DND-41 (cell line): ENCODE data around the gene IRF3.

Experiments used
- CTCF ChIP-seq: IDR thresholded peaks from 2 replicates; pipeline ENCODE4 v1.5.1; 2012; ENCODE audit warnings: borderline replicate concordance, low read length, moderate library complexity, mild to moderate bottlenecking; ENCODE audit not compliant: poor library complexity, severe bottlenecking; ENCODE audit errors: extremely low read depth
- EZH2 ChIP-seq: IDR thresholded peaks from 3 replicates; pipeline ENCODE4 v1.6.1; 2012; ENCODE audit warnings: borderline replicate concordance, low read depth, mild to moderate bottlenecking, moderate library complexity, low read length, inconsistent platforms; ENCODE audit not compliant: severe bottlenecking

DNA sequence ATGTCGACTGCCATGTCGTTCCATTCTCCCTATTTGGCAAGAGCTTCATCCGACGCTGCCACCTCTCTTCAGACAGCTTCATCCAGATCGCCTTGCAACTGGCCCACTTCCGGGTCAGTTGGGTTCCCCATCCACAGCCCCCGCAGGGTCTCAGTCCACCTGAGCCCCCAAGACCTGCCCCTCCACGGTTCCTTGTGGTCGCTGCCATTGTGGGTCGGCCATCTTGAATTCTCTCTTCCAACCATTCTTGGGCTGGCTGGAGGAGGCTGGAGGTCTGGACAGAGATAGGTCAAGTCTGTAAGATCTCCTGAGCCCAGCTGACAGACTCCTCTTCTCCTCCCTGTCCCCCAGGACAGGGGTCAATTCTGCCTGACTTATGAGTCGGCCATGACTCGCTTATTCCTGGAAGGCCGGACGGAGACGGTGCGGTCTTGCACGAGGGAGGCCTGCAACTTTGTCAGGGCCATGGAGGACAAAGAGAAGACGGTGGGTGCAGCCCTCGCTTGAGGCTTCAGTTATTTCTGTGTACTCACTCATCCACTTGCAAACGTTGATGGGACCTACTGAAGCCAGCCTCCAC, 44.8 kb upstream of the IRF3 start:
- no peak for TF ChIP-seq CTCF
- TF ChIP-seq EZH2, result no peak
